PC-3 (cell line): ENCODE measurements around the gene NCOR2. TPM values are rescaled to one million over a fixed set of nuclear protein-coding genes. Genes with fewer than 3 reads are reported as not detected.

Source experiments
- ATAC-seq: fragments of 200-7000 bp; cut with Tn5 transposase; 2 replicates; pipeline ENCODE4 v1.9.1; 2020; ENCODE audit warnings: mild to moderate bottlenecking, moderate library complexity
- BruUV-seq: library from RNA; stranded (reverse); fragments of 400-500 nt; replicated peaks from 2 replicates; lab custom pipeline; 2021; lab: Mats Ljungman, UMichigan
- CTCF ChIA-PET: fragments of 300-600 bp; sonication (Branson Sonifier 250); formaldehyde crosslinking; loops from one replicate; lab custom pipeline; 2022; ENCODE audit warnings: antibody characterized with exemption; lab: Charles Lee
- POLR2A ChIA-PET: fragments of 300-600 bp; sonication (Branson Sonifier 250); formaldehyde crosslinking; loops from one replicate; lab custom pipeline; 2022; ENCODE audit warnings: antibody characterized with exemption; ENCODE audit not compliant: unreplicated experiment; lab: Charles Lee
- DNase-seq: peaks from one replicate; pipeline ENCODE4 v3.0.0-alpha.2; 2015
- H2AFZ ChIP-seq: fragments of 300-600 bp; sonication (generic); 2 replicates; pipeline ENCODE4 v1.6.0; 2016; ENCODE audit warnings: antibody characterized with exemption, low read length
- H3F3A ChIP-seq: fragments of 300-600 bp; sonication (generic); one replicate; pipeline ENCODE4 v1.6.0; 2017; ENCODE audit warnings: antibody characterized with exemption, low read length, control low read depth, mild to moderate bottlenecking; ENCODE audit not compliant: unreplicated experiment
- H3K27ac ChIP-seq: fragments of 300-600 bp; sonication (generic); 2 replicates; pipeline ENCODE4 v1.5.1; 2016; ENCODE audit warnings: mild to moderate bottlenecking, low read length
- H3K27me3 ChIP-seq: fragments of 300-600 bp; sonication (generic); 2 replicates; pipeline ENCODE4 v1.6.1; 2016; ENCODE audit warnings: low read length, mixed read lengths
- H3K36me3 ChIP-seq: fragments of 300-600 bp; sonication (generic); 2 replicates; pipeline ENCODE4 v1.6.1; 2016; ENCODE audit warnings: low read depth, mixed run types, low read length, mixed read lengths
- H3K4me1 ChIP-seq: fragments of 300-600 bp; sonication (generic); 2 replicates; pipeline ENCODE4 v1.5.1; 2016; ENCODE audit warnings: low read length; ENCODE audit not compliant: insufficient read depth
- H3K4me2 ChIP-seq: fragments of 300-600 bp; sonication (generic); 2 replicates; pipeline ENCODE4 v1.6.0; 2016; ENCODE audit warnings: low read length
- H3K4me3 ChIP-seq: fragments of 300-600 bp; sonication (generic); 2 replicates; pipeline ENCODE4 v1.5.1; 2016; ENCODE audit warnings: mild to moderate bottlenecking, low read length, mixed read lengths
- H3K79me2 ChIP-seq: fragments of 300-600 bp; sonication (generic); 2 replicates; pipeline ENCODE4 v1.6.1; 2017; ENCODE audit warnings: low read length, mixed read lengths
- H3K9ac ChIP-seq: fragments of 300-600 bp; sonication (generic); 2 replicates; pipeline ENCODE4 v1.6.0; 2016; ENCODE audit warnings: mild to moderate bottlenecking, low read length
- H3K9me2 ChIP-seq: fragments of 300-600 bp; sonication (generic); replicated peaks from 2 replicates; pipeline ENCODE4 v1.6.1; 2016; ENCODE audit warnings: mixed run types, low read length, mixed read lengths
- H3K9me3 ChIP-seq: fragments of 300-600 bp; sonication (generic); 2 replicates; pipeline ENCODE4 v1.6.1; 2016; ENCODE audit warnings: low read length, mixed read lengths
- H4K20me1 ChIP-seq: fragments of 300-600 bp; sonication (generic); 2 replicates; pipeline ENCODE4 v1.6.1; 2016; ENCODE audit warnings: low read length, mixed read lengths
- EZH2 ChIP-seq: fragments of 300-600 bp; sonication (generic); IDR thresholded peaks from one replicate; pipeline ENCODE4 v1.6.1; 2017; ENCODE audit warnings: antibody characterized with exemption, mild to moderate bottlenecking, low read length; ENCODE audit not compliant: unreplicated experiment
- EZH2phosphoT487 ChIP-seq: fragments of 300-600 bp; sonication (generic); IDR thresholded peaks from 2 replicates; pipeline ENCODE4 v1.6.1; 2018; ENCODE audit warnings: mild to moderate bottlenecking, antibody characterized with exemption, low read length, borderline replicate concordance
- intact Hi-C: fragments of 100-400 bp; cut with micrococcal nuclease; formaldehyde crosslinking; loops from 2 replicates; pipeline ENCODE4 v1.9.0; 2023
- total RNA-seq: library from RNA; depleted of rRNA; stranded (reverse); fragments of >200 nt; gene quantifications from 2 replicates; pipeline ENCODE4 v1.2.3, GENCODE V29; 2014
- TF ChIP-seq, protein P1 (sequence below): fragments of 300-600 bp; sonication (generic); conservative IDR thresholded peaks from 2 replicates; pipeline ENCODE4 v1.5.1; 2017; ENCODE audit warnings: antibody characterized with exemption, low read depth, mild to moderate bottlenecking, low read length

The NCOR2 gene
- total RNA-seq, 1 experiment from 2014 or later = 117 TPM

DNA sequence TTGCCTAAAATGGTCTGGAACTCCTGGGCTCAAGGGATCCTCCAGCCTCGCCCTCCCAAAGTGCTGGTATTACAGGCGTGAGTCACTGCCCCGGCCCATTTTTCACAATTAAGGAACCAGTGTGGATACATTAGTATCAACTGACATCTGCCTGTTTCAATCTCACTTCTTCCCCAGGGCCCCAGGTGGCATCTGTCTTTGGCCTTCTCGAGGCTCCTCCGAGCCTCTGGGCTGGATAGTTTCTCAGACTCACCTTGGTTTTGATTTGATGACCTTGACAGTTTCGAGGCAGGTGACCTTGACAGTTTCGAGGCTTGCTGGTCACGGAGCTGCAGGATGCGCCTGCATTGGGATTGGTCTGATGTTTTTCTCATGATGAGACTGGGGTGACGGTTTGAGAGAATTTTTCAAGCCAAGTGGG lies 41.0 kb upstream of the NCOR2 start:
- TF ChIP-seq, protein P1, sequence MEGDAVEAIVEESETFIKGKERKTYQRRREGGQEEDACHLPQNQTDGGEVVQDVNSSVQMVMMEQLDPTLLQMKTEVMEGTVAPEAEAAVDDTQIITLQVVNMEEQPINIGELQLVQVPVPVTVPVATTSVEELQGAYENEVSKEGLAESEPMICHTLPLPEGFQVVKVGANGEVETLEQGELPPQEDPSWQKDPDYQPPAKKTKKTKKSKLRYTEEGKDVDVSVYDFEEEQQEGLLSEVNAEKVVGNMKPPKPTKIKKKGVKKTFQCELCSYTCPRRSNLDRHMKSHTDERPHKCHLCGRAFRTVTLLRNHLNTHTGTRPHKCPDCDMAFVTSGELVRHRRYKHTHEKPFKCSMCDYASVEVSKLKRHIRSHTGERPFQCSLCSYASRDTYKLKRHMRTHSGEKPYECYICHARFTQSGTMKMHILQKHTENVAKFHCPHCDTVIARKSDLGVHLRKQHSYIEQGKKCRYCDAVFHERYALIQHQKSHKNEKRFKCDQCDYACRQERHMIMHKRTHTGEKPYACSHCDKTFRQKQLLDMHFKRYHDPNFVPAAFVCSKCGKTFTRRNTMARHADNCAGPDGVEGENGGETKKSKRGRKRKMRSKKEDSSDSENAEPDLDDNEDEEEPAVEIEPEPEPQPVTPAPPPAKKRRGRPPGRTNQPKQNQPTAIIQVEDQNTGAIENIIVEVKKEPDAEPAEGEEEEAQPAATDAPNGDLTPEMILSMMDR = no peak
- no peak for TF ChIP-seq EZH2phosphoT487
- no peak for TF ChIP-seq EZH2
- peaks cover 30% of the 10 kb centered on the region for H3K4me1 ChIP-seq
- POLR2A ChIA-PET = no interaction called here

DNA sequence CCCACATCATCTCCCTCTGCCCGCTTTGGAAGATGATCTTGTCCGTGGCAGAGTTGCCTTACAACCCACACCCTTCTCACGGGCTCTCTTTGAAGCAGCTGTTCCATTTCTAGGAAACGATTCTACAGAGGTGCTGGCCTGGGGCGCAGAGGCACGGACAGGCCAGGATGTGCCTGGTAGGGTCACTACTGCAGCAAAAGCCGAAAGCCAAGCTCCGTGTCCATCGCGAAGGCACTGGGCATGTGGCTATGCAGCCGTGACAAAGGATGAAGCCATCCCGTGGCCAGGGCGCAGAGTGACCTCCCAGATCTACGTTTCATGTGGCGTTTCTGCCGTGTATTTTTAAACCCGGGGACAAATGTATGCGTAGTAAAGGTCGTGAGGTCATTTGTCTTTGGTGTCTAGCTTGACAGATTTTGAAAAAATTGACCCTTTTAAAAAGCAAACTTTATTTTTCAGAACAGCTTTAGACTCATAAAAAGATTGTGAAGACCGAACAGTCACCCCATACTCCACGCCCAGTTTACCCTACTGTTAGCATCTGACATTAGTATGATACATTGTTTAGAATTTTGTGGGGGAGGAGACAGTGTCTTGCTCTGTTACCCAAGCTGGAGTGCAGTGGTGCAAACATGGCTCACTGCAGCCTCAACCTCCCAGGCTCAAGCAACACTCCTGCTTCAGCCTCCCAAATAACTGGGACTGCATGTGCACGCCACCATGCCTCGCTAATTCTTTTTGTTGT lies 40.4 kb upstream of the NCOR2 start:
- Histone ChIP-seq H3K79me2 (no peaks in the 10 kb centered on the region), H3K9me2 (no peaks in the 10 kb centered on the region), H3K4me3 (peak overlapping the region; percentile 55; the same call in 1 of the 2 replicates), H4K20me1 (no peaks in the 10 kb centered on the region), H3K9ac (no peak overlapping the region), H2AFZ (0 out of 2 replicates have a peak overlapping the region, but pooled peaks have one; percentile 38), H3K4me1 (peaks cover 27% of the 10 kb centered on the region), H3K27me3 (no peaks in the 10 kb centered on the region), H3K9me3 (no peaks in the 10 kb centered on the region), H3K4me2 (peak overlapping the region; percentile 82), H3K36me3 (no peaks in the 10 kb centered on the region), H3K27ac (peak overlapping the region; percentile 71), H3F3A (peaks cover 6% of the 10 kb centered on the region)
- peak; percentile 67 for DNase-seq
- no peak for TF ChIP-seq EZH2phosphoT487
- no peak for TF ChIP-seq EZH2
- TF ChIP-seq, protein P1 = no peak
- ChIA-PET POLR2A (no interaction called here), CTCF (interaction anchor here (0.7 kb wide), 1 partner anchor 56 kb away, joined by 3 read pairs; no protein-coding TSS in a partner anchor)
- BruUV-seq = no TSS peak
- intact Hi-C loops = loop anchor here (2.0 kb wide), 3 partner anchors 29 to 75 kb away; no protein-coding TSS in a partner anchor
- ATAC-seq = peak; percentile 54

More for the DNA sequence above, 41.0 kb upstream of the NCOR2 start:
- Histone ChIP-seq H3F3A (peaks cover 6% of the 10 kb centered on the region), H3K4me3 (peak overlapping the region; percentile 55), H2AFZ (peak overlapping the region; percentile 38), H3K27ac (peak overlapping the region; percentile 71), H3K9ac (peak overlapping the region; percentile 19; the same call in 1 of the 2 replicates), H3K9me2 (no peaks in the 10 kb centered on the region), H4K20me1 (no peaks in the 10 kb centered on the region), H3K9me3 (no peaks in the 10 kb centered on the region), H3K79me2 (no peaks in the 10 kb centered on the region), H3K4me2 (peak overlapping the region; percentile 82), H3K27me3 (no peaks in the 10 kb centered on the region), H3K36me3 (no peaks in the 10 kb centered on the region)
- no TSS peak for BruUV-seq
- ATAC-seq = peak; percentile 60
- intact Hi-C loops = loop anchor here (2.0 kb wide), 3 partner anchors 28 to 74 kb away; no protein-coding TSS in a partner anchor
- peak; percentile 61 for DNase-seq
- CTCF ChIA-PET = interaction anchor here (0.7 kb wide), 1 partner anchor 57 kb away, joined by 3 read pairs; no protein-coding TSS in a partner anchor
